ENCODE results near the gene JPH3. TPM values are rescaled to one million over a fixed set of nuclear protein-coding genes. Genes with fewer than 3 reads are reported as not detected.

Gene JPH3
- total RNA-seq, 1 experiment from 2014 or later, result not detected

- H3K27me3 ChIP-seq (ENCODE audit: insufficient read depth, low read depth), result peaks cover 83% of the 10 kb centered on the region
- DNase-seq, result no peak
- no TSS peak for BruUV-seq (replicated peaks)
- H3K4me3 ChIP-seq, result no peak overlapping the region
- no peaks in the 10 kb centered on the region for H3K9me3 ChIP-seq (ENCODE audit: insufficient read depth, low read depth)
- H2AFZ ChIP-seq, result no peak overlapping the region
- no peaks in the 10 kb centered on the region for H3F3A ChIP-seq (ENCODE audit: insufficient read depth, low read depth)
- intact Hi-C loops (cut with micrococcal nuclease; ENCODE audit: unreplicated experiment), result no loop called here
- H3K4me2 ChIP-seq, result no peak overlapping the region
- no peaks in the 10 kb centered on the region for H3K79me2 ChIP-seq (ENCODE audit: low read depth)
- no peaks in the 10 kb centered on the region for H3K4me1 ChIP-seq (replicated peaks; ENCODE audit: insufficient read depth)
- POLR2A ChIA-PET (ENCODE audit: unreplicated experiment), result no interaction called here
- no peaks in the 10 kb centered on the region for H4K20me1 ChIP-seq (ENCODE audit: insufficient read depth)
- CTCF ChIA-PET, result no interaction called here
- H3K36me3 ChIP-seq (ENCODE audit: low read depth), result no peaks in the 10 kb centered on the region
- H3K27ac ChIP-seq, result no peak overlapping the region
- H3K9me2 ChIP-seq (ENCODE audit: insufficient read depth), result no peaks in the 10 kb centered on the region
- TF ChIP-seq EZH2 (IDR thresholded peaks at IDR 0.05; ENCODE audit: low read depth) (no peak), CTCF (conservative IDR thresholded peaks at IDR 0.05) (no peak)
Observed at GRCh38 chr16:87603684-87604633, 1.7 kb downstream of the JPH3 start.

GRCh38 chr16:87604634-87605111 lies 2.4 kb downstream of the JPH3 start:
- ChIA-PET CTCF (no interaction called here), POLR2A (ENCODE audit: unreplicated experiment) (no interaction called here)
- no peaks in the 10 kb centered on the region for H3K36me3 ChIP-seq (ENCODE audit: low read depth)
- no peak overlapping the region for H3K4me3 ChIP-seq
- intact Hi-C loops (cut with micrococcal nuclease; ENCODE audit: unreplicated experiment), result no loop called here
- no TSS peak for BruUV-seq (replicated peaks)
- no peak overlapping the region for H3K4me2 ChIP-seq
- no peak overlapping the region for H2AFZ ChIP-seq
- H3K27ac ChIP-seq, result no peak overlapping the region
- H4K20me1 ChIP-seq (ENCODE audit: insufficient read depth), result no peaks in the 10 kb centered on the region
- H3K9me2 ChIP-seq (ENCODE audit: insufficient read depth), result no peaks in the 10 kb centered on the region
- DNase-seq, result no peak
- TF ChIP-seq CTCF (conservative IDR thresholded peaks at IDR 0.05), result no peak
- TF ChIP-seq EZH2 (IDR thresholded peaks at IDR 0.05; ENCODE audit: low read depth), result no peak
- no peaks in the 10 kb centered on the region for H3K9me3 ChIP-seq (ENCODE audit: insufficient read depth, low read depth)
- peaks cover 83% of the 10 kb centered on the region for H3K27me3 ChIP-seq (ENCODE audit: insufficient read depth, low read depth)
- no peaks in the 10 kb centered on the region for H3K79me2 ChIP-seq (ENCODE audit: low read depth)
- no peaks in the 10 kb centered on the region for H3K4me1 ChIP-seq (replicated peaks; ENCODE audit: insufficient read depth)
- no peaks in the 10 kb centered on the region for H3F3A ChIP-seq (ENCODE audit: insufficient read depth, low read depth)

GRCh38 chr16:87607223-87607622 lies 4.9 kb downstream of the JPH3 start:
- POLR2A ChIA-PET (ENCODE audit: unreplicated experiment), result no interaction called here

More at GRCh38 chr16:87607223-87607622, 4.9 kb downstream of the JPH3 start:
- peaks cover 90% of the 10 kb centered on the region for H3K27me3 ChIP-seq (ENCODE audit: insufficient read depth, low read depth)
- TF ChIP-seq EZH2 (IDR thresholded peaks at IDR 0.05; ENCODE audit: low read depth), result no peak
- no peak overlapping the region for H3K4me2 ChIP-seq
- no peaks in the 10 kb centered on the region for H3K4me1 ChIP-seq (replicated peaks; ENCODE audit: insufficient read depth)
- no peak overlapping the region for H3K27ac ChIP-seq
- H3K9me2 ChIP-seq (ENCODE audit: insufficient read depth), result no peaks in the 10 kb centered on the region
- no peak for DNase-seq
- no peaks in the 10 kb centered on the region for H3F3A ChIP-seq (ENCODE audit: insufficient read depth, low read depth)
- no peak overlapping the region for H2AFZ ChIP-seq
- CTCF ChIA-PET, result no interaction called here
- no peaks in the 10 kb centered on the region for H3K9me3 ChIP-seq (ENCODE audit: insufficient read depth, low read depth)
- H3K4me3 ChIP-seq, result no peak overlapping the region
- no peaks in the 10 kb centered on the region for H3K79me2 ChIP-seq (ENCODE audit: low read depth)
- no TSS peak for BruUV-seq (replicated peaks)
- H3K36me3 ChIP-seq (ENCODE audit: low read depth), result no peaks in the 10 kb centered on the region
- intact Hi-C loops (cut with micrococcal nuclease; ENCODE audit: unreplicated experiment), result no loop called here
- no peaks in the 10 kb centered on the region; the same call in 1 of the 2 replicates for H4K20me1 ChIP-seq (ENCODE audit: insufficient read depth)
